Breast epithelium (tissue), 4 donors: ENCODE results near the gene PPP6R3. TPM values are rescaled to one million over a fixed set of nuclear protein-coding genes. Genes with fewer than 3 reads are reported as not detected.

Experiments
- DNase-seq, 2 donors: peaks; one replicate each; pipeline ENCODE4 v3.0.0-alpha.2; 2019; ENCODE audit warnings: low spot score in 2 of 2
- H3K27ac ChIP-seq, 2 donors: fragments of 200-600 bp; sonication (generic) in 1 of 2; one replicate each; pipeline ENCODE4 v1.5.1; 2016 to 2019; ENCODE audit warnings: mild to moderate bottlenecking in 1 of 2
- H3K27me3 ChIP-seq, 2 donors: fragments of 200-600 bp; sonication (generic) in 1 of 2; one replicate each; pipeline versions ENCODE4 v1.5.1 to v1.6.0; 2017 to 2019; ENCODE audit warnings: control low read depth in 1 of 2, mild to moderate bottlenecking in 1 of 2
- H3K36me3 ChIP-seq: fragments of 200-600 bp; one replicate; pipeline ENCODE4 v1.5.1; 2019
- H3K4me1 ChIP-seq, 2 donors: fragments of 200-600 bp; sonication (generic); one replicate each; pipeline ENCODE4 v1.5.1; 2016 to 2019; ENCODE audit warnings: control low read depth in 1 of 2
- H3K4me3 ChIP-seq, 3 donors: fragments of 200-600 bp; sonication (generic); 1 replicate in 2 of 3; 2 replicates in 1 of 3; pipeline ENCODE4 v1.5.1; 2016 to 2019; ENCODE audit warnings: mild to moderate bottlenecking in 3 of 3, moderate library complexity in 2 of 3
- H3K9me3 ChIP-seq, 2 donors: fragments of 200-600 bp; sonication (generic) in 1 of 2; one replicate each; pipeline ENCODE4 v1.5.1; 2016 to 2019; ENCODE audit warnings: control low read depth in 1 of 2
- POLR2A ChIP-seq: fragments of 450-650 bp; IDR thresholded peaks from one replicate; pipeline ENCODE4 v1.6.1; 2016; ENCODE audit warnings: antibody characterized with exemption, mild to moderate bottlenecking, moderate library complexity
- POLR2AphosphoS5 ChIP-seq, 3 donors: sonication (generic); formaldehyde crosslinking; IDR thresholded peaks; one replicate each; pipeline ENCODE4 v1.6.1; 2017; ENCODE audit warnings: antibody characterized with exemption in 3 of 3
- intact Hi-C: fragments of 100-400 bp; cut with DNase I; formaldehyde crosslinking; loops from one replicate; pipeline ENCODE4 v1.15.1; 2023; ENCODE audit warnings: low total_unique reads
- total RNA-seq, 3 donors: library from RNA; depleted of rRNA; stranded (reverse); fragments of >200 nt; gene quantifications; one replicate each; pipeline ENCODE4 v1.1.0, GENCODE V29; 2016
- TF ChIP-seq, protein P1 (sequence below), 3 donors: fragments of 450-650 bp; IDR thresholded peaks; one replicate each; pipeline ENCODE4 v1.5.1; 2016 to 2017; ENCODE audit warnings: antibody characterized with exemption in 3 of 3, mild to moderate bottlenecking in 3 of 3, moderate library complexity in 3 of 3

The PPP6R3 gene
- total RNA-seq, 3 donors from 2014 or later = 113 to 227 (median 183) TPM

DNA sequence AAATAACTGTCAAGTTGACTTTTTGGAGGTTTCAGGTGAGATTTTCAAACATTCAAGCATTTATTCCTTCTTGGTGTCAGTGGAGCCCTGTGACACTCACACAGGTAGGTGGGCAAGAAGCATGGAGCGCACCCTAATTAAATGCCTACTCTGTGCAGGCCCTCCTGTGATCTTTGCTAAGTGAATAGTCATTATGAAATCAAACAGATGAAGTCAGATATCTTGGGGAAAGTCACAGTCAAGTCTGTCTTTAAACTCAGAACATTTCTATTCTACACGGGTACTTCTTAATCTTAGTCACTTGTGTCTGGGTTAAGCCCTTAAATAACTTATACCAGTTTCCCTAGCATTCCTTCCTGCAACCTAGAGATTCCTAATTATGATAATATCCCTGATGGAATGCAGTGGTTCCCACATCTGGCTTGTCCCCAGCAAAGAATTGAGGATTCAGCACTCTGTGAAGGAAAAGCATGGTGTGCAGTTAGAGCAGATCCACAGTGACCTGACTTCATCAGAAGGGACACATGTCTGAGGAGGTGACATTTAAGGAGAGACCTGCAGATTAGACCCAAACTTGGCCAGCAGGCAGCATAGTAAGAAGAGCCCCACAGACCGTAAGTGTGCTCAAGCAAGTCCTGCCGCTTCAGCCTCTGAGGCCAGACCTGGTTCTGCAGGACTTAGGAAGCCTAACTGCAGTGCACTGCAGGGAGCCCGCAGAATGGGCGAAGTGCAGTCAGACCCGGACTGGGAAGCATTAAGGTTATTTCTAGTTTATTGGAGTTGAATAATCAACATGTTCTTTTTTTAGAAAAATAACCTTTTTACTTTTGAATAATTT, 138.5 kb downstream of the PPP6R3 start:
- peaks cover 9% of the 10 kb centered on the region for H3K36me3 ChIP-seq
- H3K4me3 ChIP-seq = no peak overlapping the region
- H3K27ac ChIP-seq = no peak overlapping the region
- no peak for TF ChIP-seq POLR2A
- TF ChIP-seq, protein P1, sequence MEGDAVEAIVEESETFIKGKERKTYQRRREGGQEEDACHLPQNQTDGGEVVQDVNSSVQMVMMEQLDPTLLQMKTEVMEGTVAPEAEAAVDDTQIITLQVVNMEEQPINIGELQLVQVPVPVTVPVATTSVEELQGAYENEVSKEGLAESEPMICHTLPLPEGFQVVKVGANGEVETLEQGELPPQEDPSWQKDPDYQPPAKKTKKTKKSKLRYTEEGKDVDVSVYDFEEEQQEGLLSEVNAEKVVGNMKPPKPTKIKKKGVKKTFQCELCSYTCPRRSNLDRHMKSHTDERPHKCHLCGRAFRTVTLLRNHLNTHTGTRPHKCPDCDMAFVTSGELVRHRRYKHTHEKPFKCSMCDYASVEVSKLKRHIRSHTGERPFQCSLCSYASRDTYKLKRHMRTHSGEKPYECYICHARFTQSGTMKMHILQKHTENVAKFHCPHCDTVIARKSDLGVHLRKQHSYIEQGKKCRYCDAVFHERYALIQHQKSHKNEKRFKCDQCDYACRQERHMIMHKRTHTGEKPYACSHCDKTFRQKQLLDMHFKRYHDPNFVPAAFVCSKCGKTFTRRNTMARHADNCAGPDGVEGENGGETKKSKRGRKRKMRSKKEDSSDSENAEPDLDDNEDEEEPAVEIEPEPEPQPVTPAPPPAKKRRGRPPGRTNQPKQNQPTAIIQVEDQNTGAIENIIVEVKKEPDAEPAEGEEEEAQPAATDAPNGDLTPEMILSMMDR (IDR thresholded peaks at IDR 0.05) = no peak
- no peak for TF ChIP-seq POLR2AphosphoS5 (IDR thresholded peaks at IDR 0.05)
- intact Hi-C loops = no loop called here
- H3K9me3 ChIP-seq = no peaks in the 10 kb centered on the region
- H3K4me1 ChIP-seq = no peaks in the 10 kb centered on the region
- DNase-seq = no peak
- no peaks in the 10 kb centered on the region for H3K27me3 ChIP-seq

DNA sequence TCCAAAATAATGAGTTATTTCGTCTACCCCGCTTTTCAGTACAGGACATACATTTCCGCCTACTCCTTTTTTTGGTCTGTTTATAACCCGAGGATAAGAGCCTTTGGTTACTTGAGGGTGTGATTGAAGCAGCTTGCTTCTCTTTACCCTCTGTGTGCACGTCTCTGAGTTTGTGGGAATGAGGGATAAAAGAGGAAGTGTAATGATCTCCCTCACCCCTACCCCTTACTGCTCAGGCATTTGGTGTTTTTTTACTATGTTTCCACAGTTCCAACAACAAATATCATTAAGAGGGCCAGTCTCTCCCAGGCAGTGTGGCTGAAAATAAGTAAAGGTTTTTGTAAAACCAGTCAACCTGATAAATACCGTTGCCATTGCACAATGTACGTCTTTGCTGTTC, 140.6 kb downstream of the PPP6R3 start:
- Histone ChIP-seq H3K4me3 (no peak overlapping the region), H3K9me3 (no peaks in the 10 kb centered on the region), H3K27ac (no peak overlapping the region), H3K4me1 (no peaks in the 10 kb centered on the region), H3K27me3 (no peaks in the 10 kb centered on the region), H3K36me3 (peaks cover 13% of the 10 kb centered on the region)
- intact Hi-C loops = no loop called here
- DNase-seq = no peak
- no peak for TF ChIP-seq POLR2A
- TF ChIP-seq POLR2AphosphoS5 (IDR thresholded peaks at IDR 0.05) = no peak
- TF ChIP-seq, protein P1 (IDR thresholded peaks at IDR 0.05) = no peak

DNA sequence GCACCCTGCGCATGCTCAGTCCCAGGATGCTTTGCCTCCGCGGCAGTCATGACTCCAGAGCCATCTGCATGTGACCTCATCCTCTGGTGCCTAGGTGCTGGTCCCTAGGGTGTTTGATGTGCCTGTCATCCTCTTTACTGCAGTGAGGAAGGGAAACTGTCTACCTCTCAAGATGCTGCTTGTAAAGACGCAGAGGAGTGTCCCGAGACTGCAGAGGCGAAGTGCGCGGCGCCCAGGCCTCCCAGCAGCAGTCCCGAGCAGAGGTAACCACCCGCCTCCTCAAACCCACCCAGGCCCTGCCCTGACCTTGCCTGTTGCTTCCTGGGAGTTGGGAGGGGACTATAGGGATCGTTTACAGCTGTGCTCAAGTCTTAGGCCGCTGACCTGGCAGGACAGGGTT, 149.2 kb downstream of the PPP6R3 start:
- DNase-seq = no peak
- TF ChIP-seq POLR2AphosphoS5 (IDR thresholded peaks at IDR 0.05) (no peak), POLR2A (no peak)
- TF ChIP-seq, protein P1 (IDR thresholded peaks at IDR 0.05) = no peak
- Histone ChIP-seq H3K27me3 (no peaks in the 10 kb centered on the region), H3K4me1 (no peaks in the 10 kb centered on the region), H3K36me3 (peaks cover 20% of the 10 kb centered on the region), H3K27ac (no peak overlapping the region), H3K9me3 (no peaks in the 10 kb centered on the region), H3K4me3 (no peak overlapping the region)
- intact Hi-C loops = no loop called here

DNA sequence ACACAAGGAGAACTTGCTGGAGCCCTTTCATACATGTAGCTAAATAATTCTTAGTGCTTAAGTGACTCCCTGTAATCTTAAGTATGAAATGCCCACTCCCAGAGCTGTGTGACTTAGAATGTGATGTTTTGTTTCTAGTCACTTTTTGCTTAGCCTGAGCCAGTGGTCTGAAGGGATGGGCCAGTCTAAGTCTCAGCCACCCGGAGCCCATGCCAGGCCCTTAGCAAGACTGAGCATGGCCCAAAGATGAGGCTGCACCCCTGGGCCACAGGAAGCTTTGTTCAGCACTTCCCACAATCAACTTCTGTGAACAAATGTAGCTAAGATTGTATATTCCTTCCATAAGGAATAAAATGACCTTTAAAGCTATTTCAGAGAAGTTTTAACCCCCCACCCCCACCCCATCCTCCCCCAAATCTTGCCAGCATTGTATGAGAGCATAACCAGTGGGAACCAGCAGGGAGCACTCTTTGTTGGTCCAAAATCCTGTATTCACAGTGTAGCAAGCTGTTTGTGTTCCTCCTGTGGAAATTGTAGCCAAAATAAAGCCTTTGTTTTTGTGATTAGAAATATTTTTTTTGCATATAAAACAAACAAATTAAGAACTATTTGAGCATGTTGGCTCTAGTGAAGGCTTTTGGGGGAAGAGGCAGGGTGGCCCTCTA, 150.0 kb downstream of the PPP6R3 start:
- intact Hi-C loops = no loop called here
- TF ChIP-seq, protein P1 (IDR thresholded peaks at IDR 0.05) = no peak
- TF ChIP-seq POLR2A (no peak), POLR2AphosphoS5 (IDR thresholded peaks at IDR 0.05) (no peak)
- Histone ChIP-seq H3K27ac (no peak overlapping the region), H3K36me3 (peaks cover 16% of the 10 kb centered on the region), H3K9me3 (no peaks in the 10 kb centered on the region), H3K4me3 (no peak overlapping the region), H3K27me3 (no peaks in the 10 kb centered on the region), H3K4me1 (no peaks in the 10 kb centered on the region)
- DNase-seq = no peak

DNA sequence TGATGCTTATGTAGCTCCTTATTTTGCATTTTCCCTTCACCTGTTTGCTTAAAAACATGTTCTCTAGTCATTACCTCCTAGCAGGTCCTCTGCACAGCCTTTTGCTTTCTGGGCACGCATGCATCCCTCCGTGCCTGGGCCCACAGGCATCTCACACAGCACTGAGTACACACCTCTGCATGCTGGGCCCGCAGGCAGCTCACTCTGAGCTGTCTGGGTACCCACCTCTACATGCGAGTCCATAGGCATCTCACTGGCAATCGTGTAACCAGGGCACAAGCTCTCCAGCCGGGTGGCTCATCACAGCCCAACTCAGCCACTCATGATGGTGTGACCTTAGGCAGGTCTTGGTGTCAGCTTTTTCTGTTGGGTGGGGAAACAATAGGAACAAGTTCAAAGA, 155.1 kb downstream of the PPP6R3 start:
- TF ChIP-seq POLR2A (no peak), POLR2AphosphoS5 (IDR thresholded peaks at IDR 0.05) (no peak)
- TF ChIP-seq, protein P1 (IDR thresholded peaks at IDR 0.05) = no peak
- Histone ChIP-seq H3K4me3 (no peak overlapping the region), H3K9me3 (peaks cover 0 to 3% of the 10 kb centered on the region in 2 donors), H3K27me3 (no peaks in the 10 kb centered on the region), H3K4me1 (no peaks in the 10 kb centered on the region), H3K36me3 (peaks cover 5% of the 10 kb centered on the region), H3K27ac (no peak overlapping the region)
- DNase-seq = no peak
- intact Hi-C loops = no loop called here
